HG02981 (cell line): ENCODE measurements around the gene ATP8B3.

Experiments
- ATAC-seq: cut with Tn5 transposase; IDR thresholded peaks from one replicate; pipeline ENCODE4 v1.9.1; 2021; ENCODE audit warnings: mild to moderate bottlenecking, moderate library complexity; ENCODE audit not compliant: unreplicated experiment

Gene ATP8B3

DNA sequence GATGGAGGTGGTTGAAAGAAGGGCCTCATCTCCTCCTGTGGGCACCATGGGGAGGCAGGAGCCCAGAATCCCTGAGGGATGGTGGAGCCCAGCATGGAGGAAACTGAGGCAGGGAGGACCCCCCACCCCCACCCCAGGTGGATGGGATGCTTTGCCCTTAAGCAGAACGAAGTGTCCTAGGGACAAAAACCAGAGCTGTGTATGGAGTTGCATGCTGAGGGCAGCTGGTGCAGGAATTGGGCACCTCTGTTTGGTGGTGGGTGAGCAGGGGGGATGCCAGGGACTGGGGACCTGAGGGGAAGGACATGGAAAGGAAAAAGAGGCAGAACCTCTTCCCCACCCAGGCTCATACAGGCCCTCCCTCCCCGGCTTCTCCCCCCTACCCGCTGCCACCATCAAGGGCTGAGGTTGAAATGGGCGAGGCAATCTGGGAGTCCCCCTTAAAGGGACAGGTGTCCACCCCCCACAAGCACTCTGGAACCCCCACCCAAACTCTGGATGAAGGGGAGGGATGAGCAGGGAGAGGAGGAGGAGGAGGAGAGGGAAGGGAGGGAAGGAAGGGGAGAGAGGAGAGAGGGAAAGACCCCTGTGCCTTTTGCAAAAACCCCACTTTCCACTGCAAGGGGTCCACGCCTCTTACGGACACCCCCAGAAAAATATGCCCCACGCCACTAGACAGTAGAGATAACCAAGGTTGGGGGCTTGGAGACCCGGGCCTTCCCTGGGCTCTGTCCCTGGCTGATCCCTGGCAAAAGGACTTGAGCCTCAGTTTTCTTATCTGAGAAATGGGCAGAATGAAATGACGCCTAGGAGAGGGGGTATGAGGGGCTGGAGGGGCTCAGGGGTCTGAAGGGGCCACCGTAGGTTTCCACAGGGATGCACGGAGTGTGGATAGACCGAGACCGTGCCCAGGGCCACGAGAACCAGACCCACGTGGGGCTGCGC lies 52.8 kb downstream of the ATP8B3 start:
- no peak for ATAC-seq

DNA sequence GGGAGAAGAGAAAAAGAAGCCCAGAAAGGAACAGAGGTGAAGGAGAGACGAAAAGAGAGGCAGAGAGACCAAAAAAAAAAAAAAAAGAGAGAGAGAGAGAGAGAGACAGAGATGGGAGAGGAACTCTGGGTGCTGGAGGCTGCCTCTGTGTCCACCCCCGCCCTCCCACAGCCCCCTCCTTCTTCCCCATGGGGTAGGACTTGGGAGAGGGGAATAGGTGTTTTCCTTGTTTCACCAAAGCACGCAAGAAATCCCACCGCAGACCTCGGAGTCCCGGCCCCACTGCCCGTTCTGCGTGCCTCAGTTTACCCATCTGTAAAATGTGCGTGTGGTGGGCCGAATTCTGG lies 53.9 kb downstream of the ATP8B3 start:
- no peak for ATAC-seq

DNA sequence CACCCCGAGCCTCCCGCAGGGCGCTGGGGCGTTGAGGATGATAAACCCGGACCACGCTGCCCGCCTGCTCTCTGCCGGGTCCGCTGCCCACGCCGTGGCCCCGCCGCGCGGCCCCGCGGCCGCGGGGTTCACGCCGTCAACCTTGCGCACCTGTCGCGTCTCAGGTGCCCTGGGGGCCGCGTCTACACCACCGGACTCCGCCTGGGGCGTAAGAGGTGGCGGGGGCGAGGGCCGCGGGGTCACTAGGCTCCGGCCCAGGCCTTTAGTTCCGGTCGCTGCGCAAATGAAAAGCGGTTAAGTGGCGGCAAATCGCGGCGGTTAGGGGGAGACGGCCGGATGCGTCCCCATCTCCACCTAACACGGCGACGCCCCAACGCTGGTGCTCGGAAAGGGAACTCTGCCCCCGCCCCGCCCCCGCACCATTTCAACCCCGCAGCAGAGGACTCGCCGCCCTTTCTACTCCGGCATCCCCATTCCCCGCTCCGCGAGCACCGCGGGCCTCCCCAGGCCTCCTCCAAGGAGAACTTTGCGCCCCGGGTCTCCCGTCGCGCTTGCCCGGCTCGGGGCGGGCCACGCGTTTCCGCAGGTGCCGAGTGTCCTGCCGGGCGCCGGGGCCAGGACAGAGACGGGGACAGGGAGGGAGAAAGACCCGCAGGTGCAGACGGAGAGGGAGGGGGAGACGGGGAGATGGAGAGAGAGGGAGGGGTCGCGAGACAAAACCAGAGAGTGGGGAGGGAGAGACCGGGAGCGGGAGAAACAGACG lies 54.4 kb downstream of the ATP8B3 start:
- no peak for ATAC-seq

DNA sequence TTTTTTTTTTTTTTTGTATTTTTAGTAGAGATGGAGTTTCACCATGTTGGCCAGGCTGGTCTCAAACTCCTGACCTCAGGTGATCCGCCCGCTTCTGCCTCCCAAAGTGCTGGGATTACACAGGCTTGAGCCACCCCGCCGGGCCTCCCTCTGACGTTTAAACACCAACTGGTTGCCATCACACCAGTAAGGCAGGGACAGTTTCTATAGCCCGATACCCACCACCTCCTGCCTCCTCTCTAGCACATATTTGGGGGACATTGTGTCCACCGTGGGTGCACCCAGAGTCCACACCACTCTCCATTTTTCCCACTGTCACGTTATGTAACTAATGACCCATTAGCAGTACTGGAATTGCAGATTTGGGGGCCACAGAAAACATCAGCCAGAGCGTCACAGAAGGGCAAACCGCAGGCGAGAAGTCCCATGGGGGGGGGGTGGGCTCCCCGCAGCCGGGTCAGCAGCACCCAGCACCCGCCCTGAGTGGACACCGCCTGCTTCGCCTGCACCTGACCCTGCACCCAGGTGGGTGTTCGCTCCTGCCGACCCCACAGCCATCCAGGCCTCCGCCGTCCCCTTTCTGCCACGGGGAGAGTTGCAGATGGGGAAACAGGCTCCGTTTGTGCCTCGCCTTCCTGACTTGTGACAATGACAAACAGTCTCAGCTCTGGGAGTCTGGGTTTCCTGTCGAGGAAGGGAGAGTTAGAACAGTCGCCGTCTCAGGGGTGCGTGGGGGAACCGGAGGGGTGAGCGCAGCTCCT lies 55.2 kb downstream of the ATP8B3 start:
- ATAC-seq = no peak

DNA sequence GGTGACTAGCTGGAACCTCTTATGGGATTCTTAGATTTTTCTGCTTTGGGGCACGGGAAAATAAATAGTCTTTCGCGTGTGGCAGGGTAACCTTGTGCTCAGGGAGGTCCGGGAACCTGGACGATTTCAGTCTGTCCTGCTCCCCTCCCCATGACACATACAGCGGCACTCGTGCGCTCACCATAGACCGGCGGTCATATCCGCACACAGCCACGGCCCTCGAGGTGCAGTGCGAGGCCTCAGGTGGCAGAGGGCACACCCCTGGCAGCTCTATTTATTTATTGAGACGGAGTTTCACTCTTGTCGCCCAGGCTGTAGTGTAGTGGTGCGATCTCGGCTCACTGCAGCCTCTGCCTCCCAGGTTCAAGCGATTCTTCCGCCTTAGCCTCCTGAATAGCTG lies 55.8 kb downstream of the ATP8B3 start:
- no peak for ATAC-seq

DNA sequence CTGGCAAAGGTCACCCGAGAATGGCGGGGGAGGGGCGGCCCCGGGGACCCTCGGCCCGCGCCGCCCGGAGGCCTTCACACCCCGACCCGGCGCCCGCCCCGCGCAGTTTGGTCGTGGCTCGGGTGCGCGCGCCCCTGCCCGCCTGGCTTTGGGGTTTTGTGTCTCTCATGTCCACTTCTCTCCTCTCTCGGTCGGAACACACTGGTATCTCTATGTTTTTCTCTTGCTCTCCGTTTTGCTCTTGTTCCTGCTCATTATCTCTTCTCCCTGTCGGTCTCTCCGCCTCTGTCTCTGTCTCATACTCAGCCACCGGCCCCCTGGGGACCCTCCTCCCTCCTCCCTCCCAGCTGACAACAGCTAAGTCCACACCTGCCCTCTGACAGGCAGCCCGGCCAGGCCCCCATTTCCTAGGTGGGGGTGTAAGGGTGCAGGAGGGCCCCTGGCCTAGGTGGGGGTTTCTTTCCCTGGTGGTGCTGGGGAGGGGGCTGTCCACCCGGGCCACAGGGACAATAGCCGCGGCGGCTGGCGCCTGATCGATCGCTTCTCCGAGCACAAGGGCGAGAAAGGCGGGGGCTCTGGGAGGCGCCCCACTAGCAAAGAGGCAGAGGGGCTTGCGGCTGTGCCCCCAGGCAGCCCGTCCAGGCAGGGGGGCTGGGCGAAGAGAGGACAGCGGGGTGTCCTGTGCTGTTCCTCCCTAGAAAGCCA lies 56.5 kb downstream of the ATP8B3 start:
- ATAC-seq = no peak

DNA sequence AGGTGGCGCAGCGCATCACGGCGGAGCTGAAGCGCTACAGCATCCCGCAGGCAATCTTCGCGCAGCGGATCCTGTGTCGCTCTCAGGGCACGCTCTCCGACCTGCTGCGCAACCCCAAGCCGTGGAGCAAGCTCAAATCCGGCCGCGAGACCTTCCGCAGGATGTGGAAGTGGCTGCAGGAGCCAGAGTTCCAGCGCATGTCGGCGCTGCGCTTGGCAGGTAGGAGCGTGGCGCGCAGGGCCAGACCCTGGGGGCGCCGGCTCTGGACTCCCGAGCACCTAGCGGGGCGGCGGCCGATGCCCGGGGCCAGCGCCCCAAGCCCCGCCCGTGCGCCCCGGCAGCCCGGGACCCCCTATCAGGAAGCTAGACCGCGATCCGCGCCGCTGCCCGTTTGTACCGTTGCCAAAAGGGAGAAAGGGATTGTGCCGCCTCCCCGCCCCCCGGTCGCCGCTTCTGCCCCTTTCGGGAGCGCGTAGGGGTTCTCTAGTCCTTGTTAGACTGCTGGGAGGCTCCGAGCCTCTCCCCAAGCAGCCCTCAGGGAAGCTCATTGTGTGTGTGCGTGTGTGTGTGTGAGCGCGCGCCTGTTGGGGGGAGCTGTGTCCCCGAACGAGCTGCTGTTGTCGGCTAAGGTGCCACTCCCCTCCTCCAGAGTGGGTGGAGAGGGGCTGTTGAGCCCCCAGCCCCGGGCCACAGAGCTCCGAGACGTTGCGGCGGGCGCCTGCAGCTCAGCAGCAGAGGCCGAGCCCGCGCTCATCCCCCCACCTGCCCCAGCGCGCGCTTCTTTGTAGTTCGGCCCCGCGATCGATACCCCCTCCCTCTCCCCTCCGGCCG lies 57.2 kb downstream of the ATP8B3 start:
- ATAC-seq = no peak

DNA sequence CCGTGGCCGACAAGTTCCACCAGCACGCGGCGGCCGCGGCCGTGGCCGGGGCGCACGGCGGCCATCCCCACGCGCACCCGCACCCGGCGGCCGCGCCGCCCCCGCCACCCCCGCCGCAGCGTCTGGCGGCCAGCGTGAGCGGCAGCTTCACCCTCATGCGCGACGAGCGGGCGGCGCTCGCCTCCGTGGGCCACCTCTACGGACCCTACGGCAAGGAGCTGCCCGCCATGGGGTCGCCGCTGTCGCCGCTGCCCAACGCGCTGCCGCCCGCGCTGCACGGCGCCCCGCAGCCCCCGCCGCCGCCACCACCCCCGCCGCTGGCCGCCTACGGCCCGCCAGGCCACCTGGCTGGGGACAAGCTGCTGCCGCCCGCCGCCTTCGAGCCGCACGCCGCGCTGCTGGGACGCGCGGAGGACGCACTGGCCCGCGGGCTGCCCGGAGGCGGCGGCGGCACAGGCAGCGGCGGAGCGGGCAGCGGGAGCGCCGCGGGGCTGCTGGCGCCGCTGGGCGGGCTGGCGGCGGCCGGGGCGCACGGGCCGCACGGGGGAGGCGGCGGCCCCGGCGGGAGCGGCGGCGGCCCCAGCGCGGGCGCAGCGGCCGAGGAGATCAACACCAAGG lies 57.9 kb downstream of the ATP8B3 start:
- ATAC-seq = no peak

DNA sequence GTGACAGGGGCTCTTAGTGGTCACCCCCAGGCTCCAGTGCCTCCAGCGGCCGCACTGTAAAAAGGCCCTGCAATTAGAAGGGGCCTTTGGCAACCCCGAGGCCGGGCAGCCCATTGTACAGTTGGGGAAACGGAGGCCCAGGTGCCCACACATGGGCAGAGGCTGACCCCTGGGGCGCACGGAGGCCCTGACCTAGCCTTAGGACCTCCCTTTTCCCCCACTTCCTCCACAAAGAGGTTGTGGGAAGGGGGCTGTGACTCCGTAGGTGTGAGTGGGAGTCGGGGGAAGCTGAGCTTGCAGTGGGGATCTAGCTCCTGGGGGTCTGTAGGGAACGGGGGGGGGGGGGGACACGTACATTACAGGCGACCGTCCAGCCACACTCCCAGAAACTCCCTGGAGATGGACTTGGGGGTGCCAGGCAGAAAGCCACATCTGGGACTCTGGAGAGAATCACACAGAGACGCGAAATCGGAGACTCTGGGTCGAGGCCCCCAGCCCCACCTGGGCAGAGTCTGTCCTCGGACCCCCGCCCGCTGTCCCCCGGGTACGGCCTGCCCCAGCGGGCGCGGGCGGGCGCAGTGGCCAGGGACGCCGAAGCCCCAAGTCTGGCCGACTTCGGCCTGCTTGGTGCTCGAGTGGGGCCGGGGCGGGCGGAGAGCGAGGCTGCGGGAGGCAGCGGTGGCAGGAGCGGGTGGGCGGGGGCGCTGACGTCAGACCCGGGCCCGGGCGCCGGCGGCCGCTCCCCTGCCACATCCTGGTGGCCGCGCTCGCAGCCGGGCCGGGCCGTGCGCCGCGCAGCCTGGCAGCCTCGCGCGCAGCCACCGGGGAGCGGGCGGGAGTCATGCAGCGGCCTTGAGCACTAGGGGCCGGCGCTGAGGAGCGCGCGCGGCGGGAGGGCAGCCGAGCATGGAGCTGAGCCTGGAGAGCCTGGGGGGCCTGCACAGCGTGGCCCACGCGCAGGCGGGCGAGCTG lies 59.0 kb downstream of the ATP8B3 start, which contains the start of gene ONECUT3:
Gene ONECUT3 (plus strand): TSS at position 750 of the 972 bp plus-strand sequence. CDS start 157 bp downstream, at position 907.
- ATAC-seq = no peak

DNA sequence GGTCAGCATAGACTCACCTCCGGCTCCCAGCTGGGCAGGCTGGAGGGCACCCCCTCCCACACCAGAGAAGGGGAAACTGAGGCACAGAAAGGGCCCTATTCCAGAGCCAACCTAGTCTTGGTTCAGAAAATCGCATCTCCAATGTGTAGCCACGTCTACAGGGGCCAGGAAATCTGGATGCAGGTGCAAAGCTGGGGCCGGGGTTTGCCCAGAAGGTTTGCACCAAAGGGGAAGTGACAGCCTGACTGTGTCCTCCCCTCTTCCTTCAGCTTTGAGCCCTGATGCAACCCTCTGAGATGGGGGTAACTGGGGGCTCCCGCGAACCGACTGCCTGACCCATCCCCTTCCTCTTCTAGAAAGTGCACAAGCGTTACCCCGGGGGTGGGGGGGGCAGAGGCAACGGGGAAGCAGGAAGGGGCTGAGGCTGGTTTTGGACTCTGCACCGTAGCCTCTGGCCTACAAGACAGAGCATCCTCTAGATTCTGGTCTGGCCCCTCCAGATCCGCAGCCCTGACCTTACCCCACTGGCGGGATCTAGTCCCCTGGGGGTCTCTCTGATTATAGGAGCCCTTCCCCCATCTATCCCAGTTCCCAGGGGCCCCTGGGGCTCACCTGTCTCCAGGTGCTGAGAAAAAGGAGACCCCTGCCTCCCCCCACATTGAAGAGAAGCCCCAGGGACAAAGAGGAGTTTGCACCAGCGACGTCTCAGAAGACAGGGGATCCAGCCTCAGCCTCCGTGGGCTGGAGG lies 59.9 kb downstream of the ATP8B3 start:
- ATAC-seq = no peak

DNA sequence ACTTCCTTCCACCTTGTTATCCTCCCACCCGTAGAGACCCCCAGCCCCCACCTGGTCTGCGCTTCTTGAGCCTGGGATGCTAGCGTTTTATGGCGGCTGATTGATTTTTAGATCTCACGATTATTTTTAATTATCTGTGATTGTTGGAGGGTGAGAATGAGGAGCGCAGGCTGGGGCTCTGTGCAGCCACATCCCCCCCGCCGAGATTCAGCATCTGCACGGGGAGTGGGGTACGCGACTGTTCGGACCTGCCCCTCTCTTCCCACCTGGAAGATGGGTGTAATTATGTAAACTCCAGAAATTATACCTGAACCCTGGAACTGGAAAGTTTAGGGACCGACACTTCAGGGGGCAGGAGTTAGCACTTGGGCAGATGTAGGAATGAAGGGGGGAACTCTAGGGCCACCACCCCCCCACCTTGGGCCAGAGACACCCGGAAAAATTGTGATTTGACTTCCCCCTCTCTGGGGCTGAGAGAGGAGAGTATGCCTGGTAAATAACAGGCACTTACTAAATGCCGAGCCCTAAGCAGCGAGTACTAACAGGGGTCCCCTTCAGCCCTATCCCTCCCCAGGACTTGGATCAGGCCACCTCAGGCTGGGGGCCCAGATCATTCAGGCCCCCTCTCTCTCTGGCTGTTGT lies 60.6 kb downstream of the ATP8B3 start:
- ATAC-seq = no peak

DNA sequence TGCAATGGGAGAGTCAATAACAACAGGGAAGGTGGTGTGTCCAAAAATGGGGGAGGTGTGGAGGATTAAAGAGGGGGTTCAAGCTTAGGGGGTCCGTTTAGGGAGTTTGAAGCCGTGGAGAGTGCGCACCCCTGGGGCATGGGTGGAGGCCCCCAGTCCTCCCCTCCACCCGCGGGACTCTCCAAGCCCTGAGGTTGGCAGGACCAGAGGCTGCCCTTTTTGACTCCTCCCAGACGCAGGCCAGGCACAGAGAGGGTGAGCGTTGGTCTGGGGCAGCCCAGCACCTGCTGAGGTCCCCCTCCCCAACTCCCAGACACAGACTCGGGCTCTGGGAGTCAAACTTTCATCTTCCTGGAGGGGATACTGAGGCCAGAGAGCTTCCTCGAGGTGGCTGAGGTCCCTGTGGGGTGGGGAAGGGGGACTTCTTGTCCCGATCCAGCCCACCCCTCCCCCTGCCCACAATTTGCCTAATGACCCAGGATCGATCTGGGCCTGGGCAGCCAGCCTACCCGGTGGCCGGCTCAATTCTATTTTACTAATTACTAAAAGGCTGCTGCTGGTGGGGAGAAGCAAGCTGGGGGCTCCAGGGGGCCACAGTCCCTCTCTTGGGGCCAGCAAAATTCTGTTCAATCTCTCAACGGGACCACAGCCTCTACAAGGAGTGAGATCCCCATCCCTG lies 61.6 kb downstream of the ATP8B3 start:
- ATAC-seq = no peak

DNA sequence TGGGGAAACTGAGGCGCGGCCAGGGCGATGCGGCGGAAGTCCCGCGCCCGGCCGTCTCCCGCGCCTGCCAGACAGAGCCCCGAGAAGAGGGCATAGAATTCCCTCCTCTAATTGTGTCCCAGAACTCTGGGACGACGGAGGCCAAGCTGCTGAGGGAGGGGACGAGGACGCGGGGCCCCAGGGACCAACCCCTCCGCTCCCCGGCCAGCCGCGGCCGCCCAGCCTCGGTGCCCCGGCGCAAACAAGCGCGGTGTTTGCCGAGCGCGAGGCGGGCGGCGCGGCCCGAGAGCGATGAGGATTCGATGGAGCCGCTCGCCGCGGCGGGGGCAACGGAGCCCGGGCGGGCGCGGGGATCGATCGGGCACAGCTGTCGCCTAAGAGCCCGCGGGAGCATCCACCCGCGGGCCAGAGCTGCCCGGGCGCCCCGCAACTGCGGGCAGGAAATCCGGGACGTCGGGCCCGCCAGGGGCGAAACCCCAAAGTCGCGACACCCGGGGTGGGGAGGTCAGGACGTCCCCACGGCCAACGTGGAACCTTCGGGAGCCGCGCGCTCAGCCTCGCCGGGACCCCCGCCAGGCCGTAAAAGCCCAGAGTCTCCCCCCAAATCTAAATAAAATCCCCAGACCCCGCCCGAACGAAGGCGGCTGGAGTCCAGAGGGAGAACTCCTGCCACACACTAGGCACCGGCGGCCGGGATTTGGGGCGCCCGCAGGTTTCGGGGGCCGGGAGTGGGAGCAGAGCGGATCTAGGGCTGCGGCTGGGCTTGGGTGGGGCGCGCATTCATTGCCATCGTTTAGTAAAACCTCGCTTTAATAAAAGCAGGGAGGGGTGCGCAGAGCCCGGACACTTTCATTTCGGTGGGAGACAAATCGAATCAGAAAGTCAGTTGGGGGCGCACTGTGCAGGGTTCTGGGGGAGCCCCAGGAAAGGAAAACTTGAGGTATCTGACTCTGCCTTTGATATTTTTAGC lies 62.4 kb downstream of the ATP8B3 start:
- ATAC-seq = no peak

DNA sequence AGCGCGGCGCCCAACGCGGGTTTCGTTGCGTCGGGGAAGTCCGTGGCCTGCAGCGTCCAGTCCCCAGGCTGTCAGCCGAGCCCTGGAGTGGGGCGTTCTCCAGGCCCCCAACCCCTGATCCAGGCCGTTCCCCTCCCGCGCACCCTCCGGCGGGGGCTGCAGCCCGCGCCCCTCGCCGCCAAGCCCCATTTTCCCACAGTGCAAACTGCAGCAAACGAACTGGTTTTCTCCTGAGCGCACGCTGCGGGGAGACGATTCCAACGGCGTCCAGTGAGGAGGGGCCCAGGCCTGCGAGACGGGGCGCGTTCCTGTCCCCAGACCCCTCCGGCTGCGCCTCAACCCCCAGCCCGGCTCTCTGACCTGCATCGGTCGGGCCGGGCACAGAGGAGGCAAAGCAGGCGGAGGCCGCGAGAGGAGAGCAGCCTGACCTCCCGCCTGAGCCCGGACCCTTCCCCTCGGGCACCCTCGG lies 63.2 kb downstream of the ATP8B3 start:
- ATAC-seq = no peak
